ENCODE measurements around the gene ETS1. TPM values are rescaled to one million over a fixed set of nuclear protein-coding genes. Genes with fewer than 3 reads are reported as not detected.
A peak's percentile ranks its signal among the peaks of the same experiment; 100 is the strongest.

Gene ETS1
- total RNA-seq, 2 donors from 2014 or later, result 34.3 to 36.4 TPM

DNA sequence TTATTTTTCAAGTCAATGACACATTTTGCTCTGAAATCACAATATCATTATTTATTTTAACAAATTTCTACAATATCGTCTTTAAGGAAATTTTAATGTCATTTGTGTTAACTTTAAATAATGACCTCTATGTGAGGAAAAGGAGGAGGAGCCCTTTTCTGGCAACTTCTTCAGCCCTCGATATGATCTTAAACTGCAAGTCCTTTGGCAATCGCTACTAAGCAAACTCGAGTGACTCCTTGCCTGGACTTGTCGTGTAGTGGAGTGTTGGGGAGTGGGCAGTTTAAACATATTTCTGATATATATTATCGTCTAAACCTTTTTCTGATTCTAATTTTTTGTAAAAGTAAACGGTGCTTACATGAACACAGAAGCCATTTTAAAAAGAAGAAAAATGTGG, 16.7 kb downstream of the ETS1 start:
- H3K27ac Mint-ChIP-seq, result no peak overlapping the region
- H3K4me3 ChIP-seq (ENCODE audit: low read length), result no peak overlapping the region
- peaks cover 2% of the 10 kb centered on the region for H3K9me3 Mint-ChIP-seq
- H3K27me3 ChIP-seq (ENCODE audit: control insufficient read depth, insufficient read depth, low read length, poor library complexity, severe bottlenecking), result no peaks in the 10 kb centered on the region
- no peaks in the 10 kb centered on the region for H3K27me3 Mint-ChIP-seq (ENCODE audit: insufficient read depth)
- H3K36me3 Mint-ChIP-seq (ENCODE audit: low read depth), result no peaks in the 10 kb centered on the region
- WGBS, 2 experiments (ENCODE audit: insufficient coverage in 1 of 2, insufficient read length in 1 of 2), result 97 to 100% methylated on average over 1 to 7 of the region's 7 CpGs
- H3K9me3 ChIP-seq (ENCODE audit: control insufficient read depth, low read length), result no peaks in the 10 kb centered on the region
- H3K27ac ChIP-seq (ENCODE audit: low read depth, low read length), result no peak overlapping the region
- peaks cover 39% of the 10 kb centered on the region for H3K4me1 Mint-ChIP-seq
- H3K9ac ChIP-seq (ENCODE audit: extremely low read depth, low read length, poor library complexity, severe bottlenecking), result no peak overlapping the region
- H3K4me3 Mint-ChIP-seq, result no peak overlapping the region
- H3K4me1 ChIP-seq (ENCODE audit: control insufficient read depth, insufficient read depth, low read length), result peaks cover 14% of the 10 kb centered on the region
- TF ChIP-seq CTCF (conservative IDR thresholded peaks at IDR 0.05), result no peak
- no peak for DNase-seq
- H3K36me3 ChIP-seq (ENCODE audit: control insufficient read depth, insufficient read depth, low read length), result no peaks in the 10 kb centered on the region

GRCh38 chr11:128569291-128569690, 18.1 kb downstream of the ETS1 start:
- peak; percentile 52 for DNase-seq
- no peak for TF ChIP-seq CTCF (conservative IDR thresholded peaks at IDR 0.05)
- peaks cover 18% of the 10 kb centered on the region for H3K4me1 ChIP-seq (ENCODE audit: control insufficient read depth, insufficient read depth, low read length)
- 20 to 22% methylated on average over 1 to 2 of the region's 2 CpGs for WGBS, 2 experiments (ENCODE audit: insufficient coverage in 1 of 2, insufficient read length in 1 of 2)
- Mint-ChIP-seq H3K4me1 (peaks cover 47% of the 10 kb centered on the region), H3K4me3 (no peak overlapping the region), H3K9me3 (no peaks in the 10 kb centered on the region), H3K36me3 (ENCODE audit: low read depth) (no peaks in the 10 kb centered on the region), H3K27ac (peak overlapping the region; percentile 12), H3K27me3 (ENCODE audit: insufficient read depth) (no peaks in the 10 kb centered on the region)
- H3K4me3 ChIP-seq (ENCODE audit: low read length), result no peak overlapping the region
- no peak overlapping the region for H3K27ac ChIP-seq (ENCODE audit: low read depth, low read length)
- no peaks in the 10 kb centered on the region for H3K27me3 ChIP-seq (ENCODE audit: control insufficient read depth, insufficient read depth, low read length, poor library complexity, severe bottlenecking)
- no peaks in the 10 kb centered on the region for H3K36me3 ChIP-seq (ENCODE audit: control insufficient read depth, insufficient read depth, low read length)
- no peaks in the 10 kb centered on the region for H3K9me3 ChIP-seq (ENCODE audit: control insufficient read depth, low read length)
- no peak overlapping the region for H3K9ac ChIP-seq (ENCODE audit: extremely low read depth, low read length, poor library complexity, severe bottlenecking)

GRCh38 chr11:128568166-128568778, 19.1 kb downstream of the ETS1 start:
- H3K27ac Mint-ChIP-seq, result peak overlapping the region; percentile 32
- Histone ChIP-seq H3K4me1 (ENCODE audit: control insufficient read depth, insufficient read depth, low read length) (peaks cover 17% of the 10 kb centered on the region), H3K9me3 (ENCODE audit: control insufficient read depth, low read length) (no peaks in the 10 kb centered on the region), H3K27me3 (ENCODE audit: control insufficient read depth, insufficient read depth, low read length, poor library complexity, severe bottlenecking) (no peaks in the 10 kb centered on the region), H3K4me3 (ENCODE audit: low read length) (no peak overlapping the region), H3K27ac (ENCODE audit: low read depth, low read length) (no peak overlapping the region), H3K9ac (ENCODE audit: extremely low read depth, low read length, poor library complexity, severe bottlenecking) (no peak overlapping the region), H3K36me3 (ENCODE audit: control insufficient read depth, insufficient read depth, low read length) (no peaks in the 10 kb centered on the region)
- peak; percentile 70 for DNase-seq
- no peaks in the 10 kb centered on the region for H3K9me3 Mint-ChIP-seq
- WGBS, 2 experiments (ENCODE audit: insufficient coverage in 1 of 2, insufficient read length in 1 of 2), result 79 to 91% methylated on average over 8 to 11 of the region's 11 CpGs
- no peak for TF ChIP-seq CTCF (conservative IDR thresholded peaks at IDR 0.05)
- H3K4me1 Mint-ChIP-seq, result peaks cover 52% of the 10 kb centered on the region
- H3K27me3 Mint-ChIP-seq (ENCODE audit: insufficient read depth), result peaks cover 2% of the 10 kb centered on the region
- no peak overlapping the region for H3K4me3 Mint-ChIP-seq
- H3K36me3 Mint-ChIP-seq (ENCODE audit: low read depth), result no peaks in the 10 kb centered on the region
